Measurements from ENCODE around the gene SEMA5A. TPM values are rescaled to one million over a fixed set of nuclear protein-coding genes. Genes with fewer than 3 reads are reported as not detected.

Gene SEMA5A
- total RNA-seq, 3 donors from 2014 or later: 3.0 to 35.4 (median 25.9) TPM

DNA sequence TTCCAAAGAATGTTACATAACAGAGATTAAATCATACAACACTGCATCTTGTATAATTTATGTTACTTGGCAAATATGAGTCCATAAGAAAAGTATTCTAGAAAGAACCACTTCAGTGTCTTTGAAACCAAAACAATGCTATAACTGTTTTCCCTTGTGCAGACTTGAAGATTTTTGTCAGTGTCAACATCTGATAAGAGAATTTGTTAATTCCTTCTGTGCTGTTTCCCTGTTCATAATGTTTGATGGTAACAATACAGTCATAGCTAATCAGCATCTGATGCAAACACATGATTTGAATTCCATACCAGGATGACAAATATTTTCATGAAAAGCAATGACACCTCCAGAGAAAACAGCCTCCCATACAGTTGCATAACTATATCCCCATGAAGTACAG lies 306.8 kb downstream of the SEMA5A start:
- H3K4me3 ChIP-seq: no peak overlapping the region
- H3K36me3 ChIP-seq: no peaks in the 10 kb centered on the region
- DNase-seq (ENCODE audit: low spot score in 2 of 2): no peak
- no peaks in the 10 kb centered on the region for H3K4me1 ChIP-seq
- intact Hi-C loops (cut with DNase I; ENCODE audit: low total_unique reads): no loop called here
- H3K9me3 ChIP-seq: no peaks in the 10 kb centered on the region
- H3K27ac ChIP-seq: no peak overlapping the region
- TF ChIP-seq, protein P1, sequence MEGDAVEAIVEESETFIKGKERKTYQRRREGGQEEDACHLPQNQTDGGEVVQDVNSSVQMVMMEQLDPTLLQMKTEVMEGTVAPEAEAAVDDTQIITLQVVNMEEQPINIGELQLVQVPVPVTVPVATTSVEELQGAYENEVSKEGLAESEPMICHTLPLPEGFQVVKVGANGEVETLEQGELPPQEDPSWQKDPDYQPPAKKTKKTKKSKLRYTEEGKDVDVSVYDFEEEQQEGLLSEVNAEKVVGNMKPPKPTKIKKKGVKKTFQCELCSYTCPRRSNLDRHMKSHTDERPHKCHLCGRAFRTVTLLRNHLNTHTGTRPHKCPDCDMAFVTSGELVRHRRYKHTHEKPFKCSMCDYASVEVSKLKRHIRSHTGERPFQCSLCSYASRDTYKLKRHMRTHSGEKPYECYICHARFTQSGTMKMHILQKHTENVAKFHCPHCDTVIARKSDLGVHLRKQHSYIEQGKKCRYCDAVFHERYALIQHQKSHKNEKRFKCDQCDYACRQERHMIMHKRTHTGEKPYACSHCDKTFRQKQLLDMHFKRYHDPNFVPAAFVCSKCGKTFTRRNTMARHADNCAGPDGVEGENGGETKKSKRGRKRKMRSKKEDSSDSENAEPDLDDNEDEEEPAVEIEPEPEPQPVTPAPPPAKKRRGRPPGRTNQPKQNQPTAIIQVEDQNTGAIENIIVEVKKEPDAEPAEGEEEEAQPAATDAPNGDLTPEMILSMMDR (IDR thresholded peaks at IDR 0.05): no peak
- TF ChIP-seq POLR2A (IDR thresholded peaks at IDR 0.05) (no peak), POLR2AphosphoS5 (IDR thresholded peaks at IDR 0.05) (no peak)
- H3K27me3 ChIP-seq: no peaks in the 10 kb centered on the region

DNA sequence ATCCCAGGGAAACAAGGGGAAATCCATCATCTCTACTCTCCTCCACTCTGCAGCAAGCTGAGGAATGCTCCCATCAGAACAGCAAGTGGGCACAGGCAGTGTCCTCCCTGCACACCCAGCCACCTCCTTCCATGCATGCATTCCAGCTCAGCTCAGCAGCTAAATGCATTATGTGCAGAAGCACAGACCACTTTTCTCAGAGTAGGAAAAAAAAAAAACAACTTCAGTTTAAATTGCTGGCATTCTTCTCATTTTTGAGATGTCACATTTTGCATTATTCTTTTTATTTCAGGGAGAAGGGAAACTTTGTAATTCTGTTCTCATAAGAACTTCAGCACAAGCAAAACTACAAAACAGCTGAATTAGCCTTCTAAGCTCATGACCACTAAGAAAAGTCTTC lies 312.2 kb downstream of the SEMA5A start:
- H3K36me3 ChIP-seq: no peaks in the 10 kb centered on the region
- no peaks in the 10 kb centered on the region for H3K9me3 ChIP-seq
- no peaks in the 10 kb centered on the region for H3K27me3 ChIP-seq
- no peak for DNase-seq (ENCODE audit: low spot score in 2 of 2)
- intact Hi-C loops (cut with DNase I; ENCODE audit: low total_unique reads): no loop called here
- TF ChIP-seq, protein P1 (IDR thresholded peaks at IDR 0.05): no peak
- TF ChIP-seq POLR2A (IDR thresholded peaks at IDR 0.05) (no peak), POLR2AphosphoS5 (IDR thresholded peaks at IDR 0.05) (no peak)
- H3K4me3 ChIP-seq: no peak overlapping the region
- H3K4me1 ChIP-seq: no peaks in the 10 kb centered on the region
- H3K27ac ChIP-seq: no peak overlapping the region

DNA sequence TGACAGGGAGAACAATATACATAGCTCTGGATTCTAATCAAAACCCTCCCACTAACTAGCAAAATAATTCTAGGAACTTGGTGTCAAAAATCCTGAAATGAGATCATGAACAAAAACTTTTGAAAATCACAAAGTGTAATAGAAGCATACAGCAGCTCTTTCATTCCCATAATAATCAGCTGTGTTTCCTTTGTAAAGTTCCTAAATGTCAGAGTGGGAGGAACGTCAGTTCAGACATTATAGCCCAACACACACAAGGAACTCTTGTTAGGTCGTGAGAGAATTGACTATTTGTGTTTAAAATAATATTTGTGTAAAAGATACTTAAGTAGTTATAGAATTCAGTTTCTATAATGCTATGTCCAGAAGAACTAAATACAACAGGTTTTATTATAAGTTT lies 312.8 kb downstream of the SEMA5A start:
- Histone ChIP-seq H3K27ac (no peak overlapping the region), H3K4me1 (no peaks in the 10 kb centered on the region), H3K4me3 (no peak overlapping the region), H3K27me3 (no peaks in the 10 kb centered on the region), H3K9me3 (no peaks in the 10 kb centered on the region), H3K36me3 (no peaks in the 10 kb centered on the region)
- DNase-seq (ENCODE audit: low spot score in 2 of 2): no peak
- TF ChIP-seq POLR2A (IDR thresholded peaks at IDR 0.05) (no peak), POLR2AphosphoS5 (IDR thresholded peaks at IDR 0.05) (no peak)
- TF ChIP-seq, protein P1 (IDR thresholded peaks at IDR 0.05): no peak
- intact Hi-C loops (cut with DNase I; ENCODE audit: low total_unique reads): no loop called here

DNA sequence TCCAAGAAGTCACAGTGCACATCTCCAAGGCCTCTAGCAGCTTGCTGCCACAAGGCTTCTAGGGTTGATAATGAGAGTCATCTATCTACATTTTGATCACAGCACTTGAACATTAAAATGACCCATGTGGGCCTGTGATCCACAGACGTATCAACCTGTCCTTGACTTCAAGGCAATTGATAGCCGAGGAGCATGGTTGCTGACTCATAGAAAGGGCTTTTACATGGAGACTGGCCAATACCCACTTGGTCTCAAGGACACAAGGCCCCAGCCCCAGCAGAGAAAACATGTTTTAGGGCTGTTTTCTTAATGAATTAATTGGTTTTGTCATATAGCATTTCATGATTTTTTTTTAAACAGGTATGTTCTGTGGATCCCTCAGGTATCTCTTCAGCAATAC lies 314.0 kb downstream of the SEMA5A start:
- Histone ChIP-seq H3K4me1 (no peaks in the 10 kb centered on the region), H3K4me3 (no peak overlapping the region), H3K36me3 (no peaks in the 10 kb centered on the region), H3K27me3 (no peaks in the 10 kb centered on the region), H3K27ac (no peak overlapping the region), H3K9me3 (no peaks in the 10 kb centered on the region)
- intact Hi-C loops (cut with DNase I; ENCODE audit: low total_unique reads): no loop called here
- TF ChIP-seq POLR2AphosphoS5 (IDR thresholded peaks at IDR 0.05): no peak
- TF ChIP-seq, protein P1 (IDR thresholded peaks at IDR 0.05): no peak
- TF ChIP-seq POLR2A (IDR thresholded peaks at IDR 0.05): no peak
- DNase-seq (ENCODE audit: low spot score in 2 of 2): no peak

DNA sequence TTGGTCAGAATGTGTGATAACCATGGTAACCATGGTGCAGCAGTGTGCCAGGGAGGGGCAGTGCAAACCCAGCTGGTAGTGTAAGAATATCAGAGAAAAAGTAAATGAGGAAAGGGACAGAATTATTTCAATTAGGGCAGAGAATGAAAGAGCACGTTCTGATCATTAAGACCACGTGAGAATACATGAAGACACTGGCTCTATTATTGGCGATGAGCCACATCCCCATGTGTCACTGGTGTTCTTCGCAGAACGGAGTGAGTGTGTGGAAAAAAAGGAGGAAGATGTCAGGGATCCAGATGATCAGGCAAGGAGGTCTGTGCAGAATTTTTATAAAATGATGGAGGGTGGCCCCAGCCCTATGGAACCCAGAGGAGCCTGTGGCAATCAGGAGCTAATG lies 315.5 kb downstream of the SEMA5A start:
- no peak for DNase-seq (ENCODE audit: low spot score in 2 of 2)
- Histone ChIP-seq H3K36me3 (no peaks in the 10 kb centered on the region), H3K4me3 (no peak overlapping the region), H3K9me3 (no peaks in the 10 kb centered on the region), H3K27me3 (no peaks in the 10 kb centered on the region), H3K4me1 (no peaks in the 10 kb centered on the region), H3K27ac (no peak overlapping the region)
- intact Hi-C loops (cut with DNase I; ENCODE audit: low total_unique reads): no loop called here
- TF ChIP-seq, protein P1 (IDR thresholded peaks at IDR 0.05): no peak
- TF ChIP-seq POLR2AphosphoS5 (IDR thresholded peaks at IDR 0.05) (no peak), POLR2A (IDR thresholded peaks at IDR 0.05) (no peak)

Data from breast epithelium (tissue), 4 donors.